Lung (tissue), 12 donors: Measurements from ENCODE around the gene SRP19. TPM values are rescaled to one million over a fixed set of nuclear protein-coding genes. Genes with fewer than 3 reads are reported as not detected.

ENCODE experiments used
- ATAC-seq: fragments of 200-7000 bp; cut with Tn5 transposase; one replicate; pipeline ENCODE4 v1.9.1; 2020; ENCODE audit warnings: moderate number of reproducible peaks; ENCODE audit not compliant: insufficient read depth, low FRiP score
- DNase-seq, 3 donors: peaks; one replicate each; pipeline ENCODE4 v3.0.0-alpha.2; 2013 to 2017
- H3K27ac ChIP-seq, 2 donors: one replicate each; pipeline ENCODE4 v1.5.1; 2013; ENCODE audit warnings: mild to moderate bottlenecking in 2 of 2, moderate library complexity in 2 of 2, control low read depth in 1 of 2, inconsistent platforms in 1 of 2, low read depth in 1 of 2, low read length in 1 of 2
- H3K27me3 ChIP-seq, 3 donors: one replicate each; pipeline ENCODE4 v1.5.1; 2013; ENCODE audit warnings: low read length in 2 of 3; ENCODE audit not compliant: control insufficient read depth in 3 of 3, insufficient read depth in 3 of 3
- H3K36me3 ChIP-seq, 4 donors: one replicate each; pipeline ENCODE4 v1.5.1; 2013; ENCODE audit warnings: low read length in 4 of 4, mild to moderate bottlenecking in 1 of 4, moderate library complexity in 1 of 4; ENCODE audit not compliant: control insufficient read depth in 4 of 4, insufficient read depth in 4 of 4
- H3K4me1 ChIP-seq, 5 donors: one replicate each; pipeline ENCODE4 v1.5.1; 2013; ENCODE audit warnings: low read length in 5 of 5, mild to moderate bottlenecking in 2 of 5, moderate library complexity in 1 of 5; ENCODE audit not compliant: control insufficient read depth in 5 of 5, insufficient read depth in 5 of 5
- H3K4me3 ChIP-seq: one replicate; pipeline ENCODE4 v1.5.1; 2013; ENCODE audit warnings: mild to moderate bottlenecking, control low read depth, moderate library complexity
- H3K9ac ChIP-seq, 2 donors: one replicate each; pipeline ENCODE4 v1.5.1; 2013; ENCODE audit warnings: low read length in 2 of 2, control low read depth in 1 of 2; ENCODE audit not compliant: insufficient read depth in 1 of 2
- H3K9me3 ChIP-seq, 4 donors: one replicate each; pipeline ENCODE4 v1.5.1; 2013; ENCODE audit warnings: low read length in 3 of 4, mild to moderate bottlenecking in 1 of 4, moderate library complexity in 1 of 4; ENCODE audit not compliant: control insufficient read depth in 4 of 4, insufficient read depth in 3 of 4
- CTCF ChIP-seq: IDR thresholded peaks from 2 replicates; pipeline ENCODE4 v1.5.1; 2012; ENCODE audit warnings: mild to moderate bottlenecking; ENCODE audit errors: control extremely low read depth, extremely low read depth
- WGBS, 2 donors: extraction: QIAGEN DNeasy Blood & Tissue Kit; methylation state at CpG; one replicate each; pipeline ENCODE4 v1.1.7; 2013; 5-methylcytosine and 5-hydroxymethylcytosine counted together
- polyA plus RNA-seq, 2 donors: library from polyadenylated mRNA; stranded (reverse); fragments of 200-250 nt; gene quantifications; one replicate each; pipeline ENCODE4 v1.2.1, GENCODE V29; 2013
- total RNA-seq, 2 donors: library from RNA; depleted of rRNA in 1 of 2; stranded (reverse); fragments of >200 nt in 1 of 2; gene quantifications; one replicate each; pipeline ENCODE4 v1.2.1, GENCODE V29; 2014 to 2021
- donor health status: control.
- donor health status: control.
- donor health status: Bipolar disorder and iron deficiency.
- donor health status: healthy.
- donor health status: DM: yes; HTN: yes; CAD: no.

The SRP19 gene
- total and polyA plus RNA-seq, 4 donors: 30.3 to 81.0 (median 57.0) TPM

GRCh38 chr5:112906637-112907036, 45.5 kb downstream of the SRP19 start:
- no peak for TF ChIP-seq CTCF
- no peak overlapping the region for H3K4me3 ChIP-seq
- peaks cover 7 to 29% (median 14%) of the 10 kb centered on the region in 4 donors for H3K36me3 ChIP-seq
- ATAC-seq (no peak), DNase-seq (no peak)
- no peak overlapping the region for H3K9ac ChIP-seq
- peaks cover 0 to 3% (median 0%) of the 10 kb centered on the region in 5 donors for H3K4me1 ChIP-seq
- H3K27me3 ChIP-seq: no peaks in the 10 kb centered on the region
- 93 to 96% methylated on average over 3 of the region's 3 CpGs for WGBS, 2 donors
- no peak overlapping the region for H3K27ac ChIP-seq
- H3K9me3 ChIP-seq: no peaks in the 10 kb centered on the region

GRCh38 chr5:112907166-112907631, 46.1 kb downstream of the SRP19 start:
- 86 to 90% methylated on average over 4 of the region's 4 CpGs for WGBS, 2 donors
- no peaks in the 10 kb centered on the region for H3K27me3 ChIP-seq
- no peak for ATAC-seq
- H3K9me3 ChIP-seq: no peaks in the 10 kb centered on the region
- H3K36me3 ChIP-seq: peaks cover 3 to 24% (median 14%) of the 10 kb centered on the region in 4 donors
- DNase-seq: no peak
- peak overlapping the region in 1 of 2 donors; percentile 14 for H3K27ac ChIP-seq
- no peak for TF ChIP-seq CTCF
- H3K9ac ChIP-seq: no peak overlapping the region
- H3K4me1 ChIP-seq: peaks cover 0 to 3% (median 0%) of the 10 kb centered on the region in 5 donors
- no peak overlapping the region for H3K4me3 ChIP-seq

- TF ChIP-seq CTCF: no peak
Measured at GRCh38 chr5:112908854-112909253, 47.8 kb downstream of the SRP19 start.

GRCh38 chr5:112910529-112910928, 49.4 kb downstream of the SRP19 start:
- 89 to 97% methylated on average over 1 of the region's 1 CpG for WGBS, 2 donors
- no peaks in the 10 kb centered on the region for H3K27me3 ChIP-seq
- no peak overlapping the region for H3K4me3 ChIP-seq
- H3K27ac ChIP-seq: no peak overlapping the region
- no peak for TF ChIP-seq CTCF
- peaks cover 0 to 22% (median 14%) of the 10 kb centered on the region in 4 donors for H3K36me3 ChIP-seq
- no peaks in the 10 kb centered on the region for H3K9me3 ChIP-seq
- peaks cover 0 to 10% (median 0%) of the 10 kb centered on the region in 5 donors for H3K4me1 ChIP-seq
- H3K9ac ChIP-seq: no peak overlapping the region
- no peak for ATAC-seq
- DNase-seq: no peak

More at GRCh38 chr5:112908854-112909253, 47.8 kb downstream of the SRP19 start:
- Histone ChIP-seq H3K9me3 (no peaks in the 10 kb centered on the region), H3K9ac (no peak overlapping the region), H3K4me1 (peaks cover 0 to 6% (median 0%) of the 10 kb centered on the region in 5 donors), H3K4me3 (no peak overlapping the region), H3K36me3 (peaks cover 0 to 22% (median 14%) of the 10 kb centered on the region in 4 donors), H3K27me3 (no peaks in the 10 kb centered on the region), H3K27ac (no peak overlapping the region)
- DNase-seq (no peak), ATAC-seq (no peak)
